LNCaP clone FGC (cell line): ENCODE measurements around the gene MMD.
A peak's percentile ranks its signal among the peaks of the same experiment; 100 is the strongest.

ENCODE experiments used
- DNase-seq: peaks from one replicate; pipeline ENCODE4 v3.0.0-alpha.2; 2011; ENCODE audit warnings: low read depth
- H3K4me3 ChIP-seq: 2 replicates; pipeline ENCODE4 v1.5.1; 2011; ENCODE audit warnings: mild to moderate bottlenecking, low read depth, low read length, control low read depth
- CTCF ChIP-seq: IDR thresholded peaks from 2 replicates; pipeline ENCODE4 v1.5.1; 2012; ENCODE audit warnings: mild to moderate bottlenecking; ENCODE audit not compliant: control insufficient read depth, insufficient read depth; ENCODE audit errors: extremely low read depth

The MMD gene

GRCh38 chr17:55351226-55351625 lies 70.4 kb downstream of the MMD start:
- H3K4me3 ChIP-seq, result no peak overlapping the region
- no peak for DNase-seq
- no peak for TF ChIP-seq CTCF

GRCh38 chr17:55350825-55351205 lies 70.8 kb downstream of the MMD start:
- H3K4me3 ChIP-seq, result no peak overlapping the region

GRCh38 chr17:55348749-55349354 lies 72.8 kb downstream of the MMD start:
- H3K4me3 ChIP-seq, result no peak overlapping the region
- TF ChIP-seq CTCF, result peak; percentile 84
- DNase-seq, result no peak

More at GRCh38 chr17:55350825-55351205, 70.8 kb downstream of the MMD start:
- no peak for TF ChIP-seq CTCF
- no peak for DNase-seq

GRCh38 chr17:55347341-55347740 lies 74.3 kb downstream of the MMD start:
- DNase-seq, result no peak
- TF ChIP-seq CTCF, result no peak
- no peak overlapping the region for H3K4me3 ChIP-seq

- TF ChIP-seq CTCF, result no peak
- no peak for DNase-seq
- no peak overlapping the region for H3K4me3 ChIP-seq
Observed at GRCh38 chr17:55346658-55347057, 75.0 kb downstream of the MMD start.

GRCh38 chr17:55345132-55345531 lies 76.5 kb downstream of the MMD start:
- no peak for TF ChIP-seq CTCF
- no peak overlapping the region for H3K4me3 ChIP-seq
- no peak for DNase-seq

- no peak for TF ChIP-seq CTCF
- no peak for DNase-seq
- no peak overlapping the region for H3K4me3 ChIP-seq
Observed at GRCh38 chr17:55344514-55344997, 77.1 kb downstream of the MMD start.
